GM19351 (cell line): Measurements from ENCODE around the gene RPH3AL.
"Not testable (repeated sequence)": the region's sequence is repeated elsewhere in the genome, so short reads cannot be mapped to it uniquely, and the experiment has no call there.

Experiments used
- ATAC-seq: cut with Tn5 transposase; IDR thresholded peaks from one replicate; pipeline ENCODE4 v1.9.1; 2021; ENCODE audit warnings: mild to moderate bottlenecking, moderate library complexity; ENCODE audit not compliant: unreplicated experiment

RPH3AL gene

DNA sequence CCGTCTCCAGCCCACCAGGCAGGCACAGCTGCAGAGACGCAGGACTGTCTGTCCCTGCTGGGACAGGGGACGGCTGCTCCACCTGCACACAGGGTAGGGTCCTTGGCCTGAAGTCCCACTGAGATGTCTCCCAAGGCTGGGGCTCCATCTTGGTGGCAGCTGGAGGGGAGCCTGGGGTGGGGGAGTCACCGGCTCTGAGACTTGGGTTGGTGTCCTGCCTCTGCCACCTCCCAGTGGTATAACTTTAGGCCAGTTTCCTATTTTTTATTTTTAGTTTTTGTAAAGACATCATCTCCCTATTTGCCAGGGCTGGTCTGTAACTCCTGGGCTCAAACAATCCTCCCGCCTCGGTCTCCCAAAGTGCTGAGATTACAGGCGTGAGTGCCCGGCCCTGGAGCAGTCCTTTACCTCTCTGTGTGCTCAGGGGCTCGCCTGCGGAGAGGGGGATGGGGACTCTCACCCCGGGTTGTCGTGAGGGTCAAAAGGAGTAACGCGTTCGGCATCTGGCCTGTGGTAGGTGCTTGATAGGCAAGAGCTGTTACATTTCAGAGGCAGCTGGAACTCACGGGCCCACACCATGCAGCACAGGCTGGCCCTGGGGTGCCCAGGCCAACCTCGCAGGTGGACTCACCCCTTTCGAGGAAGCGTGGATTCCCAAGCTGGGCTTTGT is 124.5 kb downstream of the RPH3AL start:
- no peak for ATAC-seq

DNA sequence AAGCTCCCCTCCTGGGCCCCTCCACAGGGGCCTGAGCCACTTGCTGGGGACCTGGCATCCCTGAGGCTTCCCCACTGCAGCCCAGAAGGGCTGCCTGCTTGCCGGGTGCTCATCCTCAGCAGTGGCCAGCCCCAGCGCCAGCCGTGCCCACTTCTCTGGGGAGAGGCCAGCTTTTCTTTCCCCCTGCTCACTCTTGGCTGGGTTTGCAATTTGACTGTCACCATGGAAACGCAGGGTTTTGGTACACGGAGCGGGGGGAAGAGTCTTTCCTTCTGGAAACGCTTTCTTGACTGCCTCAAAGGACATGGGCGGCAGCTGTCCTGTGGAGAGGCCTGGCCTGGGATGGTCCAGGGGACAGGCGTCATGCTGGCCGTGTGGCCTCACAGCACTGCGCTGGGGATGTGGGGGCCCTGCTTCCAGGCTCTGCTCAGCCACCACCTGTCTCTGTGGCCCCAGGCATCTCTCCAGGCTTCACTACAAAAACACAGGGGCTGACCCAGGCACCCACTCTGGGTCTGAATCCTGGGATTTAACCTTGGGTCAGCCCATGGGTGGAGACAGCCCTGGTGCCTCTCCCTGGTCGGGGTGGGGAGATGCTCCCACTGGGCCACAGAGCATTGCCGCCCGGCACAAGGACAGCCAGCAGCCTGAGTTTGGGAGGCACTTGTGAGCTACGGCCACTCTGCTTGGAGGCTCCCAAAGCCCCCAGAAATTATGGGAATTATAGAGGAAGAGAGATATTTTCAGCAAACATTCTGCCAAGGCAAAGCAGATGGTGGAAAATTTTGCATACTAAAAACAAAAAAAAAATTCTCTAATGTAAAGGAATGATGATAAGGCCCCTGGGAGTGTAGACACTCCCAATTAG is 125.3 kb downstream of the RPH3AL start:
- ATAC-seq: no peak

DNA sequence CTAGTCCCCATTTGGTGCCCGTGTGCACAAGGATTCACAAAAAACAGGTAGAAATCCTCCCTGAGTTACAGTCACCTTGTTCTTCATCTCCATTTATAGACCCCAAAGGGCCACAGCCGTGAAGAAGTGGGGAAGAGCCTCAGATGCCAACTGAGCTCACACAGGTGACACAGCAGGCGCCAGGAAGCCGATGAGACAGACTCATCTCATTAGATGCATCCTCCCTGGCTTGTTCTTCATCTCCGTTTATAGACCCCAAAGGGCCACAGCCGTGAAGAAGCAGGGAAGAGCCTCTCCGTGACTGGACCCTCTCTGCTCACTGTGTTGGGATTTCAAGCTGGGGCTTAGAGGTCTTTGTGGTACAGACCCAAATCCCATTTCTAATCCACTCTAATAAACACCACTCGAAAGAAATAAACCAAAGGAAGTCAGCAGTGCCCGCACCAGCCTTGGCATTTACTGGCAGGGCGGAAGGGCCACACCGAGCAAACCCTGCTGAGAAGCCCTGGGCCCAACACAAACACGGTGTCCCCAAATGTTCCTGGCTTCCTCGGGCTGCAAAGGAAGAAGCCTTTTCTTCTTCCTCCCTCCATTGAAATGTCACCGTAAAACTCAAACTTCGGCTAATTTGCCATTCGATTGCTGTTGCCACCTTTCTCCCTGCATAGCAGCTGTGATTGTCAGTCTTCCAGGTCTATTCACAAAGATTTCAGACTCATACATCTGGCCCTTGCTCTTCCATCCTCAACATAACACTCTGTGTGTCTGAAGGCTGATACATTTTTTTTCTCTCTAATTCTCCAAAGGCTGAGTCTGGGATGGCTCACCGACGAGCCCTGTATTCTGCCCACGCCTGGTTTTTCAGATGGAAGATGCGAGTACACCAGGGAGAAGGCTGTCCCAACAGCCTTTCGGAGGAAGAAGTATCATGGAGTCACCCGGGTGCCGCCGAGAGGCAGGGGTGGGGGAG is 126.2 kb downstream of the RPH3AL start:
- no peak for ATAC-seq

DNA sequence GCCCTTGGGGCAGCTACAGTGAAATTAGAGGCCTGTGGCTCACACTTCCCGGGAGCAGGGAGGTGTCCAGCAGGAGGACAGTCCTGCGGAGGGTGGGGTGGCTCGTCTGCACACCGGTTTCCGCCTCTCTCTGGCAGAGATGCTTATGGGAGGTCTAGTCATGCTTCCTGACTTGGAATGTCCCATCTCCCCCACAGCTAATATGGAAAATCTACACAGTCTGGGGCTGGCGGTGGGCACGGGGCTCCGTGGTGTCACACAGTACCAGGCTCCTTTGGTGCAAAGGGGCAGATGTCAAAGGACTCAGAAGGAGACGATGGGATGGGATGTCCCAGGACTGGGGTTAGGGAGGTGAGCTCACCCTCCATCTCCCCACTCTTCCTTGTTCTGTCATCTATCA is 127.1 kb downstream of the RPH3AL start:
- no peak for ATAC-seq

DNA sequence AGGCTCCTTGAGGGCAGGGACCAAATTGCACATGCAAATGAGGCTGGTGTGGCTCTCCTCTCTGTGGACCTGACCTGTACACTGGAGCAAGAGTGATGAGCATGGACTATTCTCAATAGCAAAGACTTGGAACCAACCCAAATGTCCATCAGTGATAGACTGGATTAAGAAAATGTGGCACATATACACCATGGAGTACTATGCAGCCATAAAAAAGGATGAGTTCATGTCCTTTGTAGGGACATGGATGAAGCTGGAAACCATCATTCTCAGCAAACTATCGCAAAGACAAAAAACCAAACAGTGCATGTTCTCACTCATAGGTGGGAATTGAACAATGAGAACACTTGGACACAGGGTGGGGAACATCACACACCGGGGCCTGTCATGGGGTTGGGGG is 128.0 kb downstream of the RPH3AL start:
- not testable (repeated sequence) for ATAC-seq

DNA sequence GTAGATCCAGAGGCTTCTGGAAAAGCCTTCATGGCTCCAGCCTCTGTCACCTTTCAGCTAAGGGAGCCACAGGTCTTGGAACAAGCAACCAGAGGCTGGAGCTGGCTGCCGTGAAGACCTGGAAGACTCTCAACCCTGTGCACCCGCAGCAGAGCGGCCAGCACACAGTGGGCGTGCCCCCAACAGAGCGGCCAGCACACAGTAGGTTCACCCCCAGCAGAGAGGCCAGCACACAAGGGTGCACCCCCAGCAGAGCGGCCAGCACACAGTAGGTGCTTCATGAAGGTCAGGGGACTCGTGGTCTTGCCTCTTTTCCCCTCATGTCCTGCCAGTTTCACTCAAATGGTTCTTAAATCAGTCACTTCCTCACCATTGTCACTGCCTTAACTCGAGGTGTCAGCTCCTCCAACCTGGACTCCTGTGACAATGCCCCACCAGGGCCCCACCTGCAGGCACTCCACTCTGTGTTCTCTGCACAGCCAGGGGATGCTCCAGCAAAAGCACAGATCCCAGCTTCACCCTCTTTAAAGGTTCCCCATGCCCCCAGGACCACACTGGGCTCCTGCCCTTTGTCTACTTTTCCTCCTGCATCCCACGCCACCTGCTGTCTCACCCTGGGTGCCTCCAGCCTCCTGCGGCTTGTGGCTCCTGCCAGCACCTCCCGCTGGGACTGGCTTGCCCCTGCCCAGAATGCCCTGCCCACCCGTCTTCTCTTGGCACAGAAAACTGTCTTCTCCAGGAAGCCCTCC is 128.7 kb downstream of the RPH3AL start:
- ATAC-seq: no peak

DNA sequence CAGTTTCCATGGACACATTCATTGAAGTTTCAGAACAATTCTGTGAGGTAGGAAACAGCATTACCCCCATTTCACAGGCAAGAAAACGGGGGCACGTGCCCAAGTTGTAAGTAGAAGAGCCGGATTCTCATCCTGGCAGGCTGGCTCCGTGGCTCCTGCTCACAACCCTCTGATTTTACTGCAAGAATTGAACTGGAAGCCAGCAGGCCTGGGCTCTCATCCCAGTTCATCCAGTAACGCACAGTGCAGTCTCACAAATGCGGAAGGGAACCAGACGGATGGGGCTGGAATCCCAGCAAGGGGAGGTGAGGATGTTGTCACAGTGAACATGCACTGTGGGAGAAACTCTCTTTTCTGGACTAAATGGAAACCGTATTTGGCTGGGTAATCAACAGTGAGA is 130.4 kb downstream of the RPH3AL start:
- no peak for ATAC-seq

DNA sequence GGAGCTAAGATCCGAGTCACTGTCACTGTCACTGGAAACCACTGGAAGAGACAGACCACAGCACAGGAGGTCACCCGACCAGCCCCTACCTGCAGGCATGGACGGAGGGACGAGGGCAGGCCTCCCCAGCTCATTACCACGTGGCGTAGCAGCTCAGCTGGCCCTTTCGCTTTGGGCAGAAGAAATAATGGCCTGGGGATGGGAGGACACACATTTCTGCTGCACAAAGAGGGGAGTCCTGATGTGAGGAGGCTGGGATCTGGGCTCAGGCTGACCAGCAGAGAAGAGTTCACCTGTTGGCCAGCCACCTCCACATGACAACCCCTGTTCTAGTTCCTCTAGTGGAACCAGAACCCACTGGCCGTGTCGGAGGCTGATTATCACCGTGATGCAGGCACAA is 132.9 kb downstream of the RPH3AL start:
- ATAC-seq: no peak

DNA sequence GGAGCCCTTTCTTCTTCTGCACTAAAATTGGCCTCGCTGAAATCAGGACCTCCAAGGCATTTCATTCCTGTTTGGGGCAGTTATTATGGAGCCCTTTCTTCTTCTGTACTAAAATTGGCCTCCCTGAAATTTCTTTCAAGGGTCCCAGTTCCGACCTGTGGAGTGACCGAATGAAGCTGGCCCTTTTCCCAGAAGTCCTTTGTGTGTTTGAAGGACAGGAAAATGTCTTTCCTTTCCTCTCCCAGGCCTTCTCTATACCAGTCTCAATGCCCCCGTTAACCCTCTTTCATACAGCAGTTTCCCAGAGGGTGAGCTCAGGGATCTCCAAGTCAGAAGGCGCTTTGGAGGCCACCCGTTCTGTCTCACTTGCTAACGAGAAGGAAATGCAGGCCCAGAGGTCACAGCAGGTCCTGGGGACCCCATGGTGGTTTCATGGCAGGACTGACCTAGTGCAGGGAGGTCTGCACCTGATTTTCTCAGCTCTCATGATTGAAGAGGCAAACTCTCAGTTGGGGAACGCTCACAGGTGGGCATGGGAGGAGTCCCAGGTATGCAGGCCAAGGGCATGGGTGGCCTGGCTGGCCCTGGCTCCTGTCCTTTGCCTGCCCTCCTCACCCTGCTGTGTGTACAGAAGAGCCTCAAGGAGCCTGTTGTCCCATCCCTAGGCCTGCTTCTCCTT is 134.0 kb downstream of the RPH3AL start:
- ATAC-seq: no peak

DNA sequence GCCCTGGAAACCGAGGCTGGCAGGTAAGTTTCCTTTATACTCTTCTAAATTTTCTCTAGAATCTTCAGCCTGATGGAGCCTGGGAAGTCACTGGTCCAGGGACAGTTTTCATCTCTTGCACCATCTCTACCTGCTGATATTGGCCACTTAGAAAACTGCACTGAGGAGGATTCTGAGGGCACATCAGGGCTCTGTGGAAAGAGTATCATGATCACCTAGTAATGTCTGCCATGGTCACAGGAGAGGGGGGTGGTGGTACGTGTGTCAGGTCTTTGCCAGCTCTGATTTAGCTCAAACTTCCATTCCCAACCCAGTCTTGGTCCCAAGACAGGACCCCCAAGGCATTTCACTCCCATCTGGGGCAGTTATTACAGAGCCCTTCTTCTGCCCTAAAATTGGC is 136.0 kb downstream of the RPH3AL start:
- no peak for ATAC-seq

DNA sequence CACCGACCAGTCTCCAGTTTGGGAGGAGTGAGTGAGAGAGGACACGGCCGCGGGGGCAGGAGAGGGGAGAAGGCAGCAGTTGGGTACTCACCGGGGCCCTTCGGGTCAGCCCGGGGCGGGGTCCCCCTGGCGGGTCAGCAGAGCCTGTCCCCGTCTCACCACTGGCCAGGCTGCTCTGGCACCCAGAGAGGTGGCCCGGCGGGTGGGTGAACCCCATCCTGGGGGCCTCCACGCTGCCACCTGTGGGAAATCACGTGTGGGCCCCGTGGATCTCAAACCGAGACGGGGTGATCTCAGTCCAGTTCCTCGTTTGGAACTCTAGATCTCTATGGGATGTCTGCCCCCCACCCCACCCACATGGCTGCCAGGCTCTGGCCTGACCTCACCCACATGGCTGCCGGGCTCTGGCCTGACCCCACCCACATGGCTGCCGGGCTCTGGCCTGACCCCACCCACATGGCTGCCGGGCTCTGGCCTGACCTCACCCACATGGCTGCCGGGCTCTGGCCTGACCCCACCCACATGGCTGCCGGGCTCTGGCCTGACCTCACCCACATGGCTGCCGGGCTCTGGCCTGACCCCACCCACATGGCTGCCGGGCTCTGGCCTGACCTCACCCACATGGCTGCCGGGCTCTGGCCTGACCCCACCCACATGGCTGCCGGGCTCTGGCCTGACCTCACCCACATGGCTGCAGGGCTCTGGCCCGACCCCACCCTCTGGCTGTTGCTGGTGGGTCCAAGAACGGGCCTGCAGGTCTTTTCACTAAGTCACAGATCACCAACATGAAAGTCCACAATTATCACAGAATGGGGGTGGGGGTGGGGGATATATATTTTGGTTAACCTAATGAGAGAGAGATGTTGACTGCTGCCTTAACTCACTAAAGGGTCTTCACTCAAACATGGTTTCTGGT is 136.8 kb downstream of the RPH3AL start:
- not testable (repeated sequence) for ATAC-seq

DNA sequence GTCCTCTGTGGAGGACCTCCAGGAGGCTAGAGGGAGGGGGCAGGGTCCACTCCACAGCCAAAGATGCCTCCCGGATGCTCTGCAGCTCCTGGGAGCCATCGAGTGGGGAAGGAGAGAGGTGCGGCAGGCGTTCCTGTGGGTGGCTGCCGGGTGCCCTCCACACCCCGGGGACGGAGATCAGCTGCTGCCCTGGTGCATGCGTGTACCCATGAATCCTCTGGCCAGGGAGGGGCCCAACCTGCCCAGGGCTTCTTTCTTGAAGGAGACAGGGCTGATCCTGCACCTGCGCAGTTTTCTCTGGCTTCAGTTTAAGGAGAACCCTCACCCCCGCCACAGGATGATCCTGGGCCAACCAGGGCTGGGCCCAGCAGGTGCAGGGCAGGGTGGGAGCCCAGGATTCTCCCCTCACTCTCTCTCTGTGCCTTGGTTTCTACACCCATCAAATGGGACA is 137.7 kb downstream of the RPH3AL start:
- ATAC-seq: no peak

DNA sequence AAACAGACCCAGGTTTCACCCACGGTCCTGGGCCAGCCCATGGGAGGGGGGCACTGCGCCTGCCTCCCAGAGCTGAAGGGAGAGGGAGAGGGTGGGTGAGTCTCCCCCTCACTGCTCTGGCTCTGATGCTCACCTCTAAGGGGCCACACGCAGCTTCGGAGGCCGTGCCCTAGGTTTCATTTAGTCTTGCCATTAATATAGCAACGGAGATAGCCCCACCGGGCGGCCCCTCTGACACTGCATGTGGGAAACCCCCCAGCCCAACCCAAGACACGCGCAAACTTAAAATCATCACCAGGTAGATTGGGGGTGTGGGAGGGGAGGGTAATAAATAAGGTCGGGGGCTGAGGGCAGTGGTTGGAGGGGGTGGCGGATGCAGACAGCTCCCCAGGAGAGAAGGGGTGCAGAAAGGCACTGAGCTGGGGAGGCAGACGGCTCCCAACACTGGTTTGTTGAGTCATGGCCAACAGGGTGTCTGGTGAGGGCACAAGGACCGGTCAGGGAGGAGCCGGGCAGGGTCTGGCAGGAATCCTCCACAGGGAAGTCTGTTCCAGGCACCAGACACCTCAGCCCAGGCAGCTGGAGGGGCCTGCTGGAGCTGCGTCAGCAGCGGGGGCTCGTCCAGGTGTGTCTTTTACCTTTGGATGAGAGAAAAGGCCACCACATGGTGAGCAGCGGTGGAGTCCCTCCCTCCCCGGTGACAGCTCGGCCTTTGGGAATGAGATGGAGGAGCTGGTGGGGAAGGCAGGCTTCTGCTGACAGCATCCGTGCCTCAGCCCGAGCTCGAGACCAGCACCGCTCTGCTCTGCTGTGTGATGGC is 139.1 kb downstream of the RPH3AL start:
- ATAC-seq: no peak

DNA sequence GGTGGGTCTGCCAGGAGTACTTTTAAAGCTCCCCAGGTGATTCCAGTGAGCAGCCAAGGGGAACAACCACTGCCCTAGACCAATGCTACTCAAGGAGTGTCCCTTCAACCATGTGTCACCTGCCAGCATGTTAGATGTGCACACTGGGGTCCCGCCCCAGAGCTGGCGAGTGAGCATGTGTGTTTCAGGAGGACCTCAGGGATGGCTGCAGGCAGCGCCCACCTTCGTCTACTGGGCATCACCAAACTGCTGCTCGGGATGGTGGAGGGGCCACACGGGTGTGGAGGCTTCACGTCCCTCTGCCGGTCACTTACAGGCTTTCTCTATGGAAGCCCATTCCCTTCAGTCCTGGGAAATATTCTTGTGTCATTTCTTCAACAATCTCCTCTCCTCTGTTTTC is 142.2 kb downstream of the RPH3AL start:
- no peak for ATAC-seq

DNA sequence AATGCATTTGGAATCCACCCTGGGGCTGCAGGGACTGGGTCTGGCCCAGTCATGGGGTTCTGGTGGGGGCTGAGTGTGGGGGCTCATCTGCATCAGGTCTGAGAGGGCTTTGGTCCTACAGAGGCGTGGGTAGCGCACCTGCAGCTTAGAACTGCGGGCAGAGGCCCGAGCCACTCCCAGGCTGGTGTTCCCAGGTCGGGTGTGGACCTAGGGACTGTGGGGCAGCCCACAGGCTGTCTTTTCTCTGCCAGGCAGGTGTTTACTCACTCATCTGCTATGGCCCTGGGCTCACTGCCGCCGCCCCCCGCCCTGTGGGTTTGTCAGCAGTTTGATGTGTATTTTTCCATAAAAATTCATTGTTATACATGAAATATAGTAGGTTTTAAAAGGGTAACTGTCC is 144.2 kb downstream of the RPH3AL start:
- no peak for ATAC-seq

DNA sequence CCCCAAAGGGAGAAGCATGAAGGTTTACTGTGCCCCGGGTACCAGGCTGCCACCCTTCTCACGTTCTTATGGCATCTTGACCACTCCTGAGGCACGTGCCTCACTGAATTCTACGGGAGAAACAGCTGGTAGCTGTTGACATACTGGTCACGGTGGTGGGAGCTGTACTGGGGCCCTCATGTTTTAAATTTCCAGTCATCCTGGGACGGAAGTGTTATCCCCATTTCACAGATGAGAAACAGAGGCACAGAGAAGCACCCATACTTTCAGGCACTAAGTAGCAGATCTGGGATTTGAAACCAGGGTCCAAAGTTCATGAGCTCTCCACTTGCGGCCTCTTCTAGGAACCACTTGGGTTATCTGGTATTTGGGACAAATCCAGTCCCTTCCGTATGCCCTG is 144.8 kb downstream of the RPH3AL start:
- no peak for ATAC-seq

DNA sequence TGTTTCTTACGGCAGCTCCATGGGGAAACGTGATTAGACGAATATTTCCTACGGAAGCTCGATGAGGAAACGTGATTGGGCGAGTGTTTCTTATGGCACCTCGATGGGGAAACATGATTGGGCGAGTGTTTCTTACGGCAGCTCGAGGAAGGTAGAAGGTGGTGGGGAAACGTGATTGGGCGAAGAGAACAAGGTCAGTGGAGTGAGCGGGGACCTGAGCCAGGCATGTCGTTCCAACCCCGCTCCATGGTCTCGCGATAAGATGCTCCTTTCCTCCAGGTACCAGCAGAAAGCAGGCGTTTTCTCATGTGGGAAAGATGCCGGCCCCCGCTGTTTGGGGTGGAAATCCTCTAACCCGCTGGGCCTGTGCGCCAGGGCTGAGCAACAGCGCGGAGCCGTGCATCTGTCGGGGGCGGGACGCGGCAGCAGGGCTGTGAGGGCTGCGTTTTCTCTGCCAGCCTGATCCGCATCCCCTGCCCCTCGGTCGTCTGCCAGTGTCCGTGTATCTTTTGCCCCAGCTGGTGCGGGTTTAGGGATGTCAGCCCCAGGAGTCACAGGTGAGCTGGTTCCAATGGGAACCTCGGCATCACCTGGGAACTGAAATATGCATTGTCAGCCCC is 145.6 kb downstream of the RPH3AL start:
- ATAC-seq: no peak

DNA sequence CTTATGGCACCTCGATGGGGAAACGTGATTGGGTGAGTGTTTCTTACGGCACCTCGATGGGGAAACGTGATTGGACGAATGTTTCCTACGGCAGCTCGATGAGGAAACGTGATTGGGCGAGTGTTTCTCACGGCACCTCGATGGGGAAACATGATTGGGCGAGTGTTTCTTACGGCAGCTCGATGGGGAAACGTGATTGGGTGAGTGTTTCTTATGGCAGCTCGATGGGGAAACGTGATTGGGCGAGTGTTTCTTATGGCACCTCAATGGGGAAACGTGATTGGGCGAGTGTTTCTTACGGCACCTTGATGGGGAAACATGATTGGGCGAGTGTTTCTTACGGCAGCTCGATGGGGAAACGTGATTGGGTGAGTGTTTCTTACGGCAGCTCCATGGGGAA is 146.1 kb downstream of the RPH3AL start:
- ATAC-seq: not testable (repeated sequence)
